Activated CD4-positive, alpha-beta T cell treated with anti-CD3 and anti-CD28 coated beads, Interleukin-2, amount 10 ng/mL, durations not matched to agents 7 days and 5 days (primary cell): Measurements from ENCODE around the gene SAP30L. TPM values are rescaled to one million over a fixed set of nuclear protein-coding genes. Genes with fewer than 3 reads are reported as not detected.

Source experiments
- CTCF ChIA-PET: fragments of 350-600 bp; sonication (Branson Sonifier 250); formaldehyde crosslinking; loops from one replicate; lab custom pipeline; 2021; ENCODE audit warnings: antibody characterized with exemption; lab: Charles Lee
- POLR2A ChIA-PET: fragments of 350-600 bp; sonication (Branson Sonifier 250); formaldehyde crosslinking; loops from one replicate; lab custom pipeline; 2021; ENCODE audit warnings: antibody characterized with exemption; lab: Charles Lee
- DNase-seq: peaks from one replicate; pipeline ENCODE4 v3.0.0-alpha.2; 2020
- H3K27ac Mint-ChIP-seq: one replicate; pipeline ENCODE4 v1.8.0; 2021; ENCODE audit warnings: mild to moderate bottlenecking, moderate library complexity, mixed read lengths
- H3K27me3 Mint-ChIP-seq: one replicate; pipeline ENCODE4 v1.8.0; 2021; ENCODE audit warnings: mixed read lengths
- H3K36me3 Mint-ChIP-seq: one replicate; pipeline ENCODE4 v1.8.0; 2021; ENCODE audit warnings: low read depth, mixed read lengths
- H3K4me1 Mint-ChIP-seq: one replicate; pipeline ENCODE4 v1.8.0; 2021; ENCODE audit warnings: mixed read lengths
- H3K4me3 Mint-ChIP-seq: one replicate; pipeline ENCODE4 v1.8.0; 2021; ENCODE audit warnings: mild to moderate bottlenecking, moderate library complexity, mixed read lengths
- H3K9me3 Mint-ChIP-seq: one replicate; pipeline ENCODE4 v1.8.0; 2021; ENCODE audit warnings: mixed read lengths
- total RNA-seq, 2 experiments: library from RNA; stranded (reverse); gene quantifications; one replicate each; pipeline ENCODE4 v1.2.3, GENCODE V29; 2021

SAP30L gene
- total RNA-seq, 2 experiments from 2014 or later = 46.8 to 47.4 TPM

DNA sequence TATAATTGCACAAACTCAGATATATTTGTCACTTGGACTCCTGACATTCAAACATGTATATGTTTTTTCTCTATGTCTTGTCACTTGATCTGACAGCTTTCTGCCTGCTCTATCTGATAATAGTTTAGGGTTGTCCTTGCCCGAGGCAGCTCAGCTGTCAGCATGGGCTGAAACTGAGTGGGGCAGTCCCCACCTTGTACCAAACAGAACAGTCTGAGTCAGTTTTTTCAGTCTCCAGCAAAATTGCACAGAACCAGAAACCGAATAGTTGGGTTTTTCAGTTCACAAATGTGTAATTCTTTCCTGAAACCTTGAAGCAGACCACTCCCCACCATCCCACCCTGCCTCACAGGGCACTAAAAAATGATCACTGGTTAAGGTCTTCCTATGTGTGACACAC is 41.7 kb downstream of the SAP30L start:
- Mint-ChIP-seq H3K27ac (no peak overlapping the region), H3K4me3 (no peak overlapping the region), H3K27me3 (peaks cover 73% of the 10 kb centered on the region), H3K4me1 (peaks cover 2% of the 10 kb centered on the region), H3K9me3 (no peaks in the 10 kb centered on the region), H3K36me3 (no peaks in the 10 kb centered on the region)
- CTCF ChIA-PET = no interaction called here
- no peak for DNase-seq
- POLR2A ChIA-PET = no interaction called here

- Mint-ChIP-seq H3K27ac (no peak overlapping the region), H3K27me3 (peaks cover 60% of the 10 kb centered on the region), H3K4me1 (no peaks in the 10 kb centered on the region), H3K9me3 (no peaks in the 10 kb centered on the region), H3K36me3 (no peaks in the 10 kb centered on the region), H3K4me3 (no peak overlapping the region)
- ChIA-PET POLR2A (no interaction called here), CTCF (no interaction called here)
- no peak for DNase-seq
Observed at GRCh38 chr5:154491941-154492340, 46.1 kb downstream of the SAP30L start.

DNA sequence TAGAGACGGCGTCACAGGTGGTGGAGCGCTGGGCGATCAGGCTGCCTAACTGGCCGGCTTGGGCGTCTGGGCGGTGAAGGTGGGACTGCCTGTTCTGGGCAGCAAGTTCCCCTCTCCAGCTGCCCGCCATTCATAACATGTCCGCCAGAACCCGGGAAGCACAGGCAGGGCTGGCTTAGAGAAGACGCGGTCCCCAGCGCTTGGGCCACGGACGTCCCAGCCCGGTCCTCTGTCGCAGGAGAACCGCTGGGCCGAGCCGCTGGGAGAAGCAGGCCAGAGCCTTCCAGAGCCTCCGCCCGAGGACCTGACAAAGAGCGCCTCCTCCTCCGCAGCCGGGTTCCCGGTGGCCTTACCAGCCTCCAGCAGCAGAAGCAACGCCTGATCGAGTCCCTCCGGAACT is 47.5 kb downstream of the SAP30L start:
- ChIA-PET POLR2A (no interaction called here), CTCF (no interaction called here)
- Mint-ChIP-seq H3K27ac (no peak overlapping the region), H3K4me1 (no peaks in the 10 kb centered on the region), H3K27me3 (peaks cover 56% of the 10 kb centered on the region), H3K4me3 (no peak overlapping the region), H3K36me3 (no peaks in the 10 kb centered on the region), H3K9me3 (no peaks in the 10 kb centered on the region)
- DNase-seq = no peak

DNA sequence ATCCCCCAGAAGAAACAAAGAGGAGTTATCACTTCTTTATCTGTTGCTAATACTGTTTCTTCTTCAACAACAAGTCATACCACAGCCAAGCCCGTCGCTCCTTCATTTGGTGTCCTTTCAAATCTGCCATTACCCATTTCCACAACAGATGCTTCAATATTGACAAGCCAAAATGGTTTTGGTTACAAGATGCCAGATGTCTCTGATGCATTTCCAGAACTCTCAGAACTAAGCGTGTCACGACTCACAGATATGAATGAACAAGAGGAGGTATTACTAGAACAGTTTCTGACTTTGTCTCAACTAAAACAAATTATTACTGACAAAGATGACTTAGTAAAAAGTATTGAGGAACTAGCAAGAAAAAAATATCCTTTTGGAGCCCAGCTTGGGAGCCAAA is 48.2 kb downstream of the SAP30L start:
- Mint-ChIP-seq H3K4me1 (no peaks in the 10 kb centered on the region), H3K36me3 (no peaks in the 10 kb centered on the region), H3K9me3 (no peaks in the 10 kb centered on the region), H3K4me3 (no peak overlapping the region), H3K27ac (no peak overlapping the region), H3K27me3 (peaks cover 56% of the 10 kb centered on the region)
- POLR2A ChIA-PET = no interaction called here
- CTCF ChIA-PET = no interaction called here
- DNase-seq = no peak

DNA sequence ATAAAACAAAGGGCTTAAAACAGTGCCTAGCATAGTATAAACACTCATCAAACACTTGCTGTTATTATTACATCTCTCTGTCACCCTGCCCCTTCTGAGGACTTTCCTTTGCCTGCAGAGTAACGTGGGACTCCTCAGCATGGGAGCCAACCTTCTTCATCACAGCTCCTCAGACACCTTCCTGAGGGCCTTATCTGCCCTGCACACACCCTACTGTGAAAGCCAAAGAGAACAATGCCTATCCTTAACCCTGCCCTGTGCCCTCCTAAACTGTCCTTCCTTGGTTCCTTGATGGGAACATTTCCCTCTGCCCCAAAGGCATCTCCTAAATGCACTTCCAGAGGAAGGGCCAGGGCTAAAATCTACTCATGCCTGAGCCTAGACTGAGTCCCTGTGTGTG is 52.8 kb downstream of the SAP30L start:
- Mint-ChIP-seq H3K4me1 (no peaks in the 10 kb centered on the region), H3K9me3 (no peaks in the 10 kb centered on the region), H3K36me3 (no peaks in the 10 kb centered on the region), H3K27me3 (peaks cover 50% of the 10 kb centered on the region), H3K4me3 (no peak overlapping the region), H3K27ac (no peak overlapping the region)
- ChIA-PET CTCF (interaction anchor here (1.1 kb wide), 1 partner anchor 12 kb away, joined by 3 read pairs; no protein-coding TSS in a partner anchor), POLR2A (no interaction called here)
- DNase-seq = no peak

GRCh38 chr5:154498994-154499393 is 53.2 kb downstream of the SAP30L start:
- H3K36me3 Mint-ChIP-seq = no peaks in the 10 kb centered on the region
- ChIA-PET CTCF (no interaction called here), POLR2A (no interaction called here)
- H3K27me3 Mint-ChIP-seq = peaks cover 46% of the 10 kb centered on the region
- no peaks in the 10 kb centered on the region for H3K9me3 Mint-ChIP-seq
- DNase-seq = no peak
- H3K27ac Mint-ChIP-seq = no peak overlapping the region
- no peaks in the 10 kb centered on the region for H3K4me1 Mint-ChIP-seq
- no peak overlapping the region for H3K4me3 Mint-ChIP-seq

DNA sequence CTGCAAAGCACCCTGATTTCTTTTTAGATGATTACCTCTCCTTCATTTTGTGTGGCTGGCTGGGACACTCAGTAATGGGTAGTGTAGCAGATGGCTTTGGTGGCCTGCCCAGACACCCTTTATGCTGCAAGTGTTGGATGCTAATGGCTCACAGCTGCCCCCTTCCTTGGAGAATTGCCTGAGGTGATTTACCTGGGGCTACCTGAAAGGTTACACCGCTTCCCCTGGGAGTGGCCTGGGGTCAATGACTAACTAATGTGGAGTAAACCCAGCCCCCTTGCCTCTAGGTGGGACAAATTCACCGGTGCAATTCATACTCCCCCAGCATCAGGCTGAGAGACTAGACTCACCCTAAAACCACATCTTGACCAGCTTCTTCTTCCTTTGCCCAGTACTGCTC is 55.8 kb downstream of the SAP30L start:
- no peaks in the 10 kb centered on the region for H3K36me3 Mint-ChIP-seq
- no peak for DNase-seq
- no peak overlapping the region for H3K27ac Mint-ChIP-seq
- peaks cover 30% of the 10 kb centered on the region for H3K27me3 Mint-ChIP-seq
- ChIA-PET CTCF (no interaction called here), POLR2A (no interaction called here)
- no peaks in the 10 kb centered on the region for H3K9me3 Mint-ChIP-seq
- H3K4me1 Mint-ChIP-seq = no peaks in the 10 kb centered on the region
- H3K4me3 Mint-ChIP-seq = no peak overlapping the region

GRCh38 chr5:154502180-154502579 is 56.4 kb downstream of the SAP30L start:
- Mint-ChIP-seq H3K9me3 (no peaks in the 10 kb centered on the region), H3K36me3 (no peaks in the 10 kb centered on the region), H3K27me3 (peaks cover 27% of the 10 kb centered on the region), H3K4me3 (no peak overlapping the region), H3K27ac (no peak overlapping the region), H3K4me1 (no peaks in the 10 kb centered on the region)
- ChIA-PET POLR2A (no interaction called here), CTCF (no interaction called here)
- DNase-seq = no peak

DNA sequence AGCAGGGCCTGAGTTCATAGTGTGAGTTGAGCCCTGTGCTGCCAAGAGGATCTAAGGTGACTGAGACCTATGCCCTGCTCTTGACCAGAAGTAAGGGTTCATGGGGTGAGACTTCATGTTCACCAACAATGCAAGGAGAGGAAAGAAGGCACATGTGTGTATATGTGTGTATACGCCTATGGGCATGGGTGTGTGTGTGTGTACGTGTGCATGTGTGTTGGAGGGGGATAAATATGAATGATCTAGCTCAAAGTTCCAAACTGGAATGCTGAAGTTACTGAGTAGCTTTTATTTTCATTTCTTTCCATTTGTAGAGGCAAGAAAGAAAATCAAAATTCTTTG is 57.9 kb downstream of the SAP30L start:
- no peak for DNase-seq
- H3K4me3 Mint-ChIP-seq = no peak overlapping the region
- no peaks in the 10 kb centered on the region for H3K4me1 Mint-ChIP-seq
- peaks cover 20% of the 10 kb centered on the region for H3K27me3 Mint-ChIP-seq
- POLR2A ChIA-PET = no interaction called here
- H3K9me3 Mint-ChIP-seq = no peaks in the 10 kb centered on the region
- CTCF ChIA-PET = interaction anchor here (0.6 to 0.7 kb wide), 2 partner anchors 37 to 117 kb away, joined by 3 read pairs; no protein-coding TSS in a partner anchor
- no peaks in the 10 kb centered on the region for H3K36me3 Mint-ChIP-seq
- no peak overlapping the region for H3K27ac Mint-ChIP-seq

GRCh38 chr5:154505567-154505966 is 59.8 kb downstream of the SAP30L start:
- ChIA-PET CTCF (no interaction called here), POLR2A (no interaction called here)
- H3K36me3 Mint-ChIP-seq = no peaks in the 10 kb centered on the region
- H3K4me3 Mint-ChIP-seq = no peak overlapping the region
- H3K27ac Mint-ChIP-seq = no peak overlapping the region
- H3K4me1 Mint-ChIP-seq = no peaks in the 10 kb centered on the region
- H3K9me3 Mint-ChIP-seq = no peaks in the 10 kb centered on the region
- H3K27me3 Mint-ChIP-seq = peaks cover 14% of the 10 kb centered on the region
- DNase-seq = no peak

GRCh38 chr5:154506049-154506715 is 60.4 kb downstream of the SAP30L start:
- Mint-ChIP-seq H3K27me3 (peaks cover 12% of the 10 kb centered on the region), H3K36me3 (no peaks in the 10 kb centered on the region), H3K27ac (no peak overlapping the region), H3K4me3 (no peak overlapping the region), H3K9me3 (no peaks in the 10 kb centered on the region), H3K4me1 (no peaks in the 10 kb centered on the region)
- CTCF ChIA-PET = no interaction called here
- POLR2A ChIA-PET = no interaction called here
- no peak for DNase-seq

DNA sequence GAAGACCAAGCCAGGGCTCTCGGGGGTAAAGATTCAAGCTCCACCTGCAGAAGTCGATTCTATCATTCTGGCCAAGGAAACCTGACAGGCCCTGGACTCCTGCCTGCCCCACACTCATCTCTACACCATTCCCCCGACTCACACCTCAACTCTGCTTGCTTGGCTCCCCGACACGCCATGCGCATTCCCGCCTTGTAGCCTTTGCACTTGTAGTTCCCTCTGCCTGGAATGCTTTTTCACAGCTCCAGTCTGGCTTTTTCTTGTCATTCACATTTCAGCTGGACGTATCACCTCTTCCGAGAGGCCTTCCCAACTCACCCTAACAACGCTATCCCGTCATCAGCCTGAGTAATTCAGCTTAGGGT is 60.9 kb downstream of the SAP30L start:
- H3K27ac Mint-ChIP-seq = no peak overlapping the region
- POLR2A ChIA-PET = no interaction called here
- peaks cover 11% of the 10 kb centered on the region for H3K27me3 Mint-ChIP-seq
- H3K36me3 Mint-ChIP-seq = no peaks in the 10 kb centered on the region
- CTCF ChIA-PET = interaction anchor here (1.1 kb wide), 1 partner anchor 14 kb away, joined by 4 read pairs; no protein-coding TSS in a partner anchor
- H3K4me3 Mint-ChIP-seq = no peak overlapping the region
- H3K9me3 Mint-ChIP-seq = no peaks in the 10 kb centered on the region
- DNase-seq = no peak
- no peaks in the 10 kb centered on the region for H3K4me1 Mint-ChIP-seq

GRCh38 chr5:154508114-154508513 is 62.3 kb downstream of the SAP30L start:
- no peak for DNase-seq
- ChIA-PET POLR2A (no interaction called here), CTCF (no interaction called here)
- no peaks in the 10 kb centered on the region for H3K9me3 Mint-ChIP-seq
- no peak overlapping the region for H3K27ac Mint-ChIP-seq
- peaks cover 2% of the 10 kb centered on the region for H3K27me3 Mint-ChIP-seq
- no peaks in the 10 kb centered on the region for H3K4me1 Mint-ChIP-seq
- H3K36me3 Mint-ChIP-seq = no peaks in the 10 kb centered on the region
- no peak overlapping the region for H3K4me3 Mint-ChIP-seq
